Neural cell (in vitro differentiated cells): ENCODE results near the gene VOPP1.

Experiments
- EZH2 ChIP-seq: fragments of 200-600, 300-800 bp; shearing (Covaris generic), sonication (generic); IDR thresholded peaks from 2 replicates; pipeline ENCODE4 v1.6.1; 2014; ENCODE audit warnings: antibody characterized with exemption, low read length, borderline replicate concordance, mild to moderate bottlenecking; ENCODE audit not compliant: insufficient read depth, poor library complexity, severe bottlenecking
- RAD21 ChIP-seq: fragments of 450-650 bp; conservative IDR thresholded peaks from 2 replicates; pipeline ENCODE4 v1.6.1; 2014; ENCODE audit warnings: antibody characterized with exemption, mild to moderate bottlenecking, moderate library complexity
- SMC3 ChIP-seq: fragments of 450-650 bp; conservative IDR thresholded peaks from 2 replicates; pipeline ENCODE4 v1.6.1; 2014; ENCODE audit warnings: antibody characterized with exemption, mild to moderate bottlenecking, moderate library complexity; ENCODE audit not compliant: poor library complexity
- TF ChIP-seq, protein P1 (sequence below): fragments of 450-650 bp; IDR thresholded peaks from 2 replicates; pipeline ENCODE4 v1.5.1; 2014; ENCODE audit warnings: antibody characterized with exemption, mild to moderate bottlenecking, moderate library complexity; ENCODE audit not compliant: poor library complexity, severe bottlenecking
- TF ChIP-seq, protein P2 (sequence below): IDR thresholded peaks from 2 replicates; pipeline ENCODE4 v1.6.1; 2012; ENCODE audit warnings: borderline replicate concordance

DNA sequence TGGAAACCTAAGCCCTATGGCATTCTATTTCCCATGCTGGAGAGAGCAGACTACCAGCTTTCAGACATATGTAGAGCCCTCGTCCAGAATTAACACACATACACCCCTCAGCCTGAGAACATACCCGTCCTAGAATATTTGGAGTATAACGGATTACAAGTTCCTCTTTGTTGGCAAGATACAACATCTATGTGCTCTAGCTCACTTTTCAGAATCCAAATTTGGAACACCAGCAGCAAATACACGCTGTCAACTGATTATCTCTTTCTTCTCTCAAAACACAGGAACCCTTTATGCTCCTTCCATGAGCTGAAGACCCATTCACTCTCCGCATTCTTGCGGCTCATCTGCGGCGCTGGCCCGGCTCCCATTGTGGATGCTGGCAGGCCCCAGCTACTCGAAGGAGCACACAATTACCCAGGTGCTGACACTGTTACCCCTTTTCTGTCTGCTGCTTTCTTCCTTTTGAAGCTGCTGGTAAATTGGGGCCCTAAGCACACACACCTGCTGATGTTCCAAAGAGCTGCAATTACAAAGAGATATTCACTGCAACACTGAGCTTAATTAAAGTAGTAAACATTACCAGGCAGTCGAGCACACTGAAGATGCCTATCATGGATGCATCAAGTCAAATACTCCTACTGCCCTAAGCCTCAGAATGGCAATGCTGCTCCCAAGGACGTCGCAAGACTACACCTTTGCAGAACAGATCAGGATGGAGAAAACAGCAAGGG lies 70.0 kb downstream of the VOPP1 start:
- TF ChIP-seq, protein P1, sequence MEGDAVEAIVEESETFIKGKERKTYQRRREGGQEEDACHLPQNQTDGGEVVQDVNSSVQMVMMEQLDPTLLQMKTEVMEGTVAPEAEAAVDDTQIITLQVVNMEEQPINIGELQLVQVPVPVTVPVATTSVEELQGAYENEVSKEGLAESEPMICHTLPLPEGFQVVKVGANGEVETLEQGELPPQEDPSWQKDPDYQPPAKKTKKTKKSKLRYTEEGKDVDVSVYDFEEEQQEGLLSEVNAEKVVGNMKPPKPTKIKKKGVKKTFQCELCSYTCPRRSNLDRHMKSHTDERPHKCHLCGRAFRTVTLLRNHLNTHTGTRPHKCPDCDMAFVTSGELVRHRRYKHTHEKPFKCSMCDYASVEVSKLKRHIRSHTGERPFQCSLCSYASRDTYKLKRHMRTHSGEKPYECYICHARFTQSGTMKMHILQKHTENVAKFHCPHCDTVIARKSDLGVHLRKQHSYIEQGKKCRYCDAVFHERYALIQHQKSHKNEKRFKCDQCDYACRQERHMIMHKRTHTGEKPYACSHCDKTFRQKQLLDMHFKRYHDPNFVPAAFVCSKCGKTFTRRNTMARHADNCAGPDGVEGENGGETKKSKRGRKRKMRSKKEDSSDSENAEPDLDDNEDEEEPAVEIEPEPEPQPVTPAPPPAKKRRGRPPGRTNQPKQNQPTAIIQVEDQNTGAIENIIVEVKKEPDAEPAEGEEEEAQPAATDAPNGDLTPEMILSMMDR: no peak
- TF ChIP-seq, protein P2, sequence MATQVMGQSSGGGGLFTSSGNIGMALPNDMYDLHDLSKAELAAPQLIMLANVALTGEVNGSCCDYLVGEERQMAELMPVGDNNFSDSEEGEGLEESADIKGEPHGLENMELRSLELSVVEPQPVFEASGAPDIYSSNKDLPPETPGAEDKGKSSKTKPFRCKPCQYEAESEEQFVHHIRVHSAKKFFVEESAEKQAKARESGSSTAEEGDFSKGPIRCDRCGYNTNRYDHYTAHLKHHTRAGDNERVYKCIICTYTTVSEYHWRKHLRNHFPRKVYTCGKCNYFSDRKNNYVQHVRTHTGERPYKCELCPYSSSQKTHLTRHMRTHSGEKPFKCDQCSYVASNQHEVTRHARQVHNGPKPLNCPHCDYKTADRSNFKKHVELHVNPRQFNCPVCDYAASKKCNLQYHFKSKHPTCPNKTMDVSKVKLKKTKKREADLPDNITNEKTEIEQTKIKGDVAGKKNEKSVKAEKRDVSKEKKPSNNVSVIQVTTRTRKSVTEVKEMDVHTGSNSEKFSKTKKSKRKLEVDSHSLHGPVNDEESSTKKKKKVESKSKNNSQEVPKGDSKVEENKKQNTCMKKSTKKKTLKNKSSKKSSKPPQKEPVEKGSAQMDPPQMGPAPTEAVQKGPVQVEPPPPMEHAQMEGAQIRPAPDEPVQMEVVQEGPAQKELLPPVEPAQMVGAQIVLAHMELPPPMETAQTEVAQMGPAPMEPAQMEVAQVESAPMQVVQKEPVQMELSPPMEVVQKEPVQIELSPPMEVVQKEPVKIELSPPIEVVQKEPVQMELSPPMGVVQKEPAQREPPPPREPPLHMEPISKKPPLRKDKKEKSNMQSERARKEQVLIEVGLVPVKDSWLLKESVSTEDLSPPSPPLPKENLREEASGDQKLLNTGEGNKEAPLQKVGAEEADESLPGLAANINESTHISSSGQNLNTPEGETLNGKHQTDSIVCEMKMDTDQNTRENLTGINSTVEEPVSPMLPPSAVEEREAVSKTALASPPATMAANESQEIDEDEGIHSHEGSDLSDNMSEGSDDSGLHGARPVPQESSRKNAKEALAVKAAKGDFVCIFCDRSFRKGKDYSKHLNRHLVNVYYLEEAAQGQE: no peak
- no peak for TF ChIP-seq RAD21
- TF ChIP-seq EZH2: no peak
- no peak for TF ChIP-seq SMC3
